Prostate gland (tissue), 2 donors: ENCODE results near the gene KCNG2.

Experiments
- POLR2AphosphoS5 ChIP-seq: sonication (generic); formaldehyde crosslinking; IDR thresholded peaks from one replicate; pipeline ENCODE4 v1.6.1; 2017; ENCODE audit warnings: antibody characterized with exemption
- TF ChIP-seq, protein P1 (sequence below), 4 experiments: fragments of 200-600 bp in 2 of 4; fragments of 450-650 bp in 2 of 4; sonication (generic) in 2 of 4; IDR thresholded peaks; 1 replicate in 3 of 4; 2 replicates in 1 of 4; pipeline ENCODE4 v1.5.1; 2016 to 2019; ENCODE audit warnings: antibody characterized with exemption in 4 of 4, mild to moderate bottlenecking in 2 of 4, moderate library complexity in 2 of 4

GRCh38 chr18:79795446-79795845 lies 2.3 kb upstream of the KCNG2 start:
- TF ChIP-seq, protein P1, sequence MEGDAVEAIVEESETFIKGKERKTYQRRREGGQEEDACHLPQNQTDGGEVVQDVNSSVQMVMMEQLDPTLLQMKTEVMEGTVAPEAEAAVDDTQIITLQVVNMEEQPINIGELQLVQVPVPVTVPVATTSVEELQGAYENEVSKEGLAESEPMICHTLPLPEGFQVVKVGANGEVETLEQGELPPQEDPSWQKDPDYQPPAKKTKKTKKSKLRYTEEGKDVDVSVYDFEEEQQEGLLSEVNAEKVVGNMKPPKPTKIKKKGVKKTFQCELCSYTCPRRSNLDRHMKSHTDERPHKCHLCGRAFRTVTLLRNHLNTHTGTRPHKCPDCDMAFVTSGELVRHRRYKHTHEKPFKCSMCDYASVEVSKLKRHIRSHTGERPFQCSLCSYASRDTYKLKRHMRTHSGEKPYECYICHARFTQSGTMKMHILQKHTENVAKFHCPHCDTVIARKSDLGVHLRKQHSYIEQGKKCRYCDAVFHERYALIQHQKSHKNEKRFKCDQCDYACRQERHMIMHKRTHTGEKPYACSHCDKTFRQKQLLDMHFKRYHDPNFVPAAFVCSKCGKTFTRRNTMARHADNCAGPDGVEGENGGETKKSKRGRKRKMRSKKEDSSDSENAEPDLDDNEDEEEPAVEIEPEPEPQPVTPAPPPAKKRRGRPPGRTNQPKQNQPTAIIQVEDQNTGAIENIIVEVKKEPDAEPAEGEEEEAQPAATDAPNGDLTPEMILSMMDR (IDR thresholded peaks at IDR 0.05): no peak
- no peak for TF ChIP-seq POLR2AphosphoS5
